ENCODE results near the gene MMEL1.

DNA sequence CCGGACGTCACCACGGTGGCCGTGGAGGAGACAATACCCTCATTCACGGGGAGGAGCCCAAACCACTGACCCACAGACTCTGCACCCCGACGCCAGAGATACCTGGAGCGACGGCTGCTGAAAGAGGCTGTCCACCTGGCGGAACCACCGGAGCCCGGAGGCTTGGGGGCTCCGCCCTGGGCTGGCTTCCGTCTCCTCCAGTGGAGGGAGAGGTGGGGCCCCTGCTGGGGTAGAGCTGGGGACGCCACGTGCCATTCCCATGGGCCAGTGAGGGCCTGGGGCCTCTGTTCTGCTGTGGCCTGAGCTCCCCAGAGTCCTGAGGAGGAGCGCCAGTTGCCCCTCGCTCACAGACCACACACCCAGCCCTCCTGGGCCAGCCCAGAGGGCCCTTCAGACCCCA, 69.6 kb downstream of the MMEL1 start:
- TF ChIP-seq, protein P1, sequence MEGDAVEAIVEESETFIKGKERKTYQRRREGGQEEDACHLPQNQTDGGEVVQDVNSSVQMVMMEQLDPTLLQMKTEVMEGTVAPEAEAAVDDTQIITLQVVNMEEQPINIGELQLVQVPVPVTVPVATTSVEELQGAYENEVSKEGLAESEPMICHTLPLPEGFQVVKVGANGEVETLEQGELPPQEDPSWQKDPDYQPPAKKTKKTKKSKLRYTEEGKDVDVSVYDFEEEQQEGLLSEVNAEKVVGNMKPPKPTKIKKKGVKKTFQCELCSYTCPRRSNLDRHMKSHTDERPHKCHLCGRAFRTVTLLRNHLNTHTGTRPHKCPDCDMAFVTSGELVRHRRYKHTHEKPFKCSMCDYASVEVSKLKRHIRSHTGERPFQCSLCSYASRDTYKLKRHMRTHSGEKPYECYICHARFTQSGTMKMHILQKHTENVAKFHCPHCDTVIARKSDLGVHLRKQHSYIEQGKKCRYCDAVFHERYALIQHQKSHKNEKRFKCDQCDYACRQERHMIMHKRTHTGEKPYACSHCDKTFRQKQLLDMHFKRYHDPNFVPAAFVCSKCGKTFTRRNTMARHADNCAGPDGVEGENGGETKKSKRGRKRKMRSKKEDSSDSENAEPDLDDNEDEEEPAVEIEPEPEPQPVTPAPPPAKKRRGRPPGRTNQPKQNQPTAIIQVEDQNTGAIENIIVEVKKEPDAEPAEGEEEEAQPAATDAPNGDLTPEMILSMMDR (IDR thresholded peaks at IDR 0.05): no peak
- no peak for TF ChIP-seq EP300 (IDR thresholded peaks at IDR 0.05)
